Neural progenitor cell (in vitro differentiated cells): ENCODE measurements around the gene ACMSD. TPM values are rescaled to one million over a fixed set of nuclear protein-coding genes. Genes with fewer than 3 reads are reported as not detected.

ENCODE experiments used
- DNase-seq: peaks from one replicate; pipeline ENCODE4 v3.0.0-alpha.2; 2016; ENCODE audit warnings: low spot score
- H2AFZ ChIP-seq: fragments of 200-600 bp; sonication (generic); replicated peaks from 2 replicates; pipeline ENCODE4 v1.6.1; 2016; ENCODE audit warnings: antibody characterized with exemption
- H3F3A ChIP-seq: fragments of 200-600 bp; sonication (generic); 2 replicates; pipeline ENCODE4 v1.6.1; 2016; ENCODE audit warnings: antibody characterized with exemption, low read depth
- H3K27ac ChIP-seq: fragments of 200-600 bp; sonication (generic); 2 replicates; pipeline ENCODE4 v1.5.1; 2016; ENCODE audit warnings: mild to moderate bottlenecking
- H3K27me3 ChIP-seq: fragments of 200-600 bp; sonication (generic); 2 replicates; pipeline ENCODE4 v1.6.1; 2016; ENCODE audit warnings: mild to moderate bottlenecking, moderate library complexity
- H3K36me3 ChIP-seq: fragments of 200-600 bp; sonication (generic); 2 replicates; pipeline ENCODE4 v1.5.1; 2016
- H3K4me1 ChIP-seq: fragments of 200-600 bp; sonication (generic); 2 replicates; pipeline ENCODE4 v1.6.1; 2016; ENCODE audit warnings: mixed run types
- H3K4me2 ChIP-seq: fragments of 200-600 bp; sonication (generic); 2 replicates; pipeline ENCODE4 v1.6.1; 2016
- H3K4me3 ChIP-seq: fragments of 200-600 bp; sonication (generic); 2 replicates; pipeline ENCODE4 v1.5.1; 2016
- H3K79me2 ChIP-seq: fragments of 200-600 bp; sonication (generic); 2 replicates; pipeline ENCODE4 v1.6.1; 2016; ENCODE audit warnings: low read depth
- H3K9ac ChIP-seq: fragments of 200-600 bp; sonication (generic); 2 replicates; pipeline ENCODE4 v1.6.1; 2016
- H3K9me3 ChIP-seq: fragments of 200-600 bp; sonication (generic); 2 replicates; pipeline ENCODE4 v1.5.1; 2016; ENCODE audit warnings: low read depth
- H4K20me1 ChIP-seq: fragments of 200-600 bp; sonication (generic); 2 replicates; pipeline ENCODE4 v1.6.1; 2016; ENCODE audit warnings: low read depth
- H3K27ac Mint-ChIP-seq: 3 replicates; pipeline ENCODE4 v1.8.0; 2021; ENCODE audit warnings: mixed read lengths
- H3K27me3 Mint-ChIP-seq: 2 replicates; pipeline ENCODE4 v1.8.0; 2022; ENCODE audit warnings: low read depth, mild to moderate bottlenecking, inconsistent platforms, moderate library complexity, mixed read lengths; ENCODE audit not compliant: insufficient read depth
- H3K36me3 Mint-ChIP-seq: 3 replicates; pipeline ENCODE4 v1.8.0; 2021; ENCODE audit warnings: mixed read lengths
- H3K4me1 Mint-ChIP-seq: 3 replicates; pipeline ENCODE4 v1.8.0; 2021; ENCODE audit warnings: mixed read lengths
- H3K4me3 Mint-ChIP-seq: 3 replicates; pipeline ENCODE4 v1.8.0; 2021; ENCODE audit warnings: mild to moderate bottlenecking, moderate library complexity, mixed read lengths
- H3K9me3 Mint-ChIP-seq: 3 replicates; pipeline ENCODE4 v1.8.0; 2020; ENCODE audit warnings: mixed read lengths
- CTCF ChIP-seq: fragments of 200-600 bp; sonication (generic); IDR thresholded peaks from 2 replicates; pipeline ENCODE4 v1.5.1; 2017; ENCODE audit warnings: antibody characterized with exemption, mild to moderate bottlenecking
- EZH2 ChIP-seq: fragments of 200-600 bp; sonication (generic); IDR thresholded peaks from 2 replicates; pipeline ENCODE4 v1.6.1; 2017; ENCODE audit warnings: antibody characterized with exemption, mild to moderate bottlenecking, moderate library complexity
- EZH2phosphoT487 ChIP-seq: fragments of 200-600 bp; sonication (generic); IDR thresholded peaks from 2 replicates; pipeline ENCODE4 v1.6.1; 2017; ENCODE audit warnings: antibody characterized with exemption
- total RNA-seq: library from RNA; depleted of rRNA; stranded (reverse); fragments of >200 nt; gene quantifications from 2 replicates; pipeline ENCODE4 v1.2.3, GENCODE V29; 2015; ENCODE audit warnings: low replicate concordance

ACMSD gene
- total RNA-seq, 1 donor from 2014 or later: not detected

DNA sequence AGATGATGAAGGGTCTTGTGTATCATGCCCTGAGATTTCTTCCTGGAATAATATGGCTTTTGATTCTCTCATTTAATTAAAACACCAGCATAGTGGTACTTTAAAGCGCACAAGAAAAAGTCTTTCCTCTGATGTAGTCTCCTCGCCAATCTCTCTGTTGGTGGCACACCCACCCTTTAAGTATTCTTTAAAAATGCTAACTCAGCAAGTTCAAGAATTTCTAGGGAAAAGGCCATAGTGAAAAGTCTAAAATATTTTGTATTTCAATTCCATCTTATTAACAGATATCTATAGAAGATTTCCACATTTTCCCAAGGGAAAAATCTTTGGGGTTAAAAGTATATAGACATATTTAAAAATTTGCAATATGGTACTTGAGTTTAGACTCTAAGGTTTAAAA lies 34.7 kb downstream of the ACMSD start:
- DNase-seq: no peak
- Histone ChIP-seq H4K20me1 (no peaks in the 10 kb centered on the region), H3K36me3 (no peaks in the 10 kb centered on the region), H3F3A (no peaks in the 10 kb centered on the region), H2AFZ (no peak overlapping the region), H3K4me3 (no peak overlapping the region), H3K9me3 (no peaks in the 10 kb centered on the region), H3K4me2 (no peak overlapping the region), H3K9ac (no peak overlapping the region), H3K27me3 (no peaks in the 10 kb centered on the region), H3K4me1 (no peaks in the 10 kb centered on the region), H3K27ac (no peak overlapping the region), H3K79me2 (no peaks in the 10 kb centered on the region)
- Mint-ChIP-seq H3K9me3 (peaks cover 2% of the 10 kb centered on the region), H3K27me3 (no peaks in the 10 kb centered on the region), H3K4me3 (no peak overlapping the region), H3K27ac (no peak overlapping the region), H3K36me3 (no peaks in the 10 kb centered on the region), H3K4me1 (no peaks in the 10 kb centered on the region)
- TF ChIP-seq CTCF: no peak
- TF ChIP-seq EZH2phosphoT487: no peak
- TF ChIP-seq EZH2: no peak

GRCh38 chr2:134875309-134875708 lies 36.9 kb downstream of the ACMSD start:
- no peaks in the 10 kb centered on the region for H3K27me3 ChIP-seq
- no peak overlapping the region for H3K4me3 ChIP-seq
- Mint-ChIP-seq H3K36me3 (peaks cover 2% of the 10 kb centered on the region), H3K9me3 (peaks cover 2% of the 10 kb centered on the region), H3K4me1 (no peaks in the 10 kb centered on the region), H3K4me3 (no peak overlapping the region), H3K27ac (no peak overlapping the region), H3K27me3 (no peaks in the 10 kb centered on the region)
- H3K36me3 ChIP-seq: no peaks in the 10 kb centered on the region
- no peaks in the 10 kb centered on the region for H3K9me3 ChIP-seq
- no peaks in the 10 kb centered on the region for H3K79me2 ChIP-seq
- no peak for DNase-seq
- H3K4me1 ChIP-seq: no peaks in the 10 kb centered on the region
- TF ChIP-seq EZH2phosphoT487: no peak
- no peak for TF ChIP-seq EZH2
- TF ChIP-seq CTCF: no peak
- no peak overlapping the region for H3K9ac ChIP-seq
- H4K20me1 ChIP-seq: no peaks in the 10 kb centered on the region
- H2AFZ ChIP-seq: no peak overlapping the region
- H3K27ac ChIP-seq: no peak overlapping the region
- H3K4me2 ChIP-seq: no peak overlapping the region
- H3F3A ChIP-seq: no peaks in the 10 kb centered on the region

- Histone ChIP-seq H3K27ac (no peak overlapping the region), H3K9ac (no peak overlapping the region), H3K4me1 (no peaks in the 10 kb centered on the region), H3F3A (no peaks in the 10 kb centered on the region), H3K9me3 (no peaks in the 10 kb centered on the region), H3K4me3 (no peak overlapping the region), H2AFZ (no peak overlapping the region), H3K36me3 (no peaks in the 10 kb centered on the region), H3K27me3 (no peaks in the 10 kb centered on the region), H4K20me1 (no peaks in the 10 kb centered on the region), H3K79me2 (no peaks in the 10 kb centered on the region), H3K4me2 (no peak overlapping the region)
- Mint-ChIP-seq H3K36me3 (peaks cover 2% of the 10 kb centered on the region), H3K4me3 (no peak overlapping the region), H3K9me3 (peaks cover 2% of the 10 kb centered on the region), H3K27me3 (no peaks in the 10 kb centered on the region), H3K4me1 (no peaks in the 10 kb centered on the region), H3K27ac (no peak overlapping the region)
- no peak for DNase-seq
- TF ChIP-seq EZH2 (no peak), CTCF (no peak), EZH2phosphoT487 (no peak)
These were observed 44.4 kb downstream of the ACMSD start for GRCh38 chr2:134882773-134883172.
